Naive thymus-derived CD4-positive, alpha-beta T cell (primary cell): ENCODE results near the gene FADS6. TPM values are rescaled to one million over a fixed set of nuclear protein-coding genes. Genes with fewer than 3 reads are reported as not detected.

Experiments used
- ATAC-seq: fragments of 150-1000 bp; cut with Tn5 transposase; 2 replicates; pipeline ENCODE4 v1.10.0; 2021; ENCODE audit warnings: mild to moderate bottlenecking, moderate library complexity
- CTCF ChIA-PET: fragments of 350-600 bp; sonication (Branson Sonifier 250); formaldehyde crosslinking; loops from one replicate; lab custom pipeline; 2021; ENCODE audit warnings: antibody characterized with exemption; lab: Charles Lee
- POLR2A ChIA-PET: fragments of 350-600 bp; sonication (Branson Sonifier 250); formaldehyde crosslinking; loops from one replicate; lab custom pipeline; 2021; ENCODE audit warnings: antibody characterized with exemption, inconsistent platforms; lab: Charles Lee
- DNase-seq, 9 donors: peaks; one replicate each; pipeline versions ENCODE4 v3.0.0 to v3.0.0-alpha.2; 2020 to 2022; ENCODE audit warnings: mixed read lengths in 1 of 9
- H3K27ac ChIP-seq: one replicate; pipeline ENCODE4 v1.7.0; 2013; ENCODE audit warnings: mild to moderate bottlenecking, low read depth, low read length, moderate library complexity
- H3K27me3 ChIP-seq, 2 donors: one replicate each; pipeline ENCODE4 v1.7.0; 2013; ENCODE audit warnings: low read length in 2 of 2, mild to moderate bottlenecking in 2 of 2, moderate library complexity in 2 of 2; ENCODE audit not compliant: control insufficient read depth in 2 of 2, insufficient read depth in 2 of 2
- H3K36me3 ChIP-seq, 3 experiments: 1 replicate in 2 of 3; 2 replicates in 1 of 3; pipeline ENCODE4 v1.7.0; 2013; ENCODE audit warnings: low read length in 3 of 3, mild to moderate bottlenecking in 3 of 3, moderate library complexity in 1 of 3; ENCODE audit not compliant: insufficient read depth in 3 of 3, control insufficient read depth in 2 of 3
- H3K4me1 ChIP-seq, 2 donors: one replicate each; pipeline ENCODE4 v1.7.0; 2013; ENCODE audit warnings: low read length in 2 of 2, mild to moderate bottlenecking in 2 of 2, moderate library complexity in 1 of 2; ENCODE audit not compliant: control insufficient read depth in 2 of 2, insufficient read depth in 2 of 2
- H3K4me3 ChIP-seq: 2 replicates; pipeline ENCODE4 v1.7.0; 2013; ENCODE audit warnings: mild to moderate bottlenecking, low read length
- H3K9me3 ChIP-seq, 3 experiments: 1 replicate in 2 of 3; 2 replicates in 1 of 3; pipeline ENCODE4 v1.7.0; 2013; ENCODE audit warnings: low read length in 3 of 3; ENCODE audit not compliant: control insufficient read depth in 2 of 3
- H3K27ac Mint-ChIP-seq, 9 donors: one replicate each; pipeline ENCODE4 v1.8.0; 2020 to 2022; ENCODE audit warnings: mixed read lengths in 9 of 9, mild to moderate bottlenecking in 8 of 9, moderate library complexity in 5 of 9, inconsistent platforms in 2 of 9
- H3K27me3 Mint-ChIP-seq, 5 donors: one replicate each; pipeline ENCODE4 v1.8.0; 2021 to 2022; ENCODE audit warnings: mixed read lengths in 5 of 5, mild to moderate bottlenecking in 1 of 5
- H3K36me3 Mint-ChIP-seq, 5 donors: one replicate each; pipeline ENCODE4 v1.8.0; 2020 to 2022; ENCODE audit warnings: mixed read lengths in 5 of 5, mild to moderate bottlenecking in 3 of 5, inconsistent platforms in 1 of 5
- H3K4me1 Mint-ChIP-seq, 7 donors: one replicate each; pipeline ENCODE4 v1.8.0; 2020 to 2022; ENCODE audit warnings: mixed read lengths in 7 of 7, mild to moderate bottlenecking in 3 of 7, inconsistent platforms in 1 of 7
- H3K4me3 Mint-ChIP-seq, 10 donors: one replicate each; pipeline ENCODE4 v1.8.0; 2020 to 2022; ENCODE audit warnings: mild to moderate bottlenecking in 10 of 10, mixed read lengths in 10 of 10, moderate library complexity in 6 of 10, inconsistent platforms in 2 of 10
- H3K9me3 Mint-ChIP-seq, 11 donors: one replicate each; pipeline ENCODE4 v1.8.0; 2020 to 2022; ENCODE audit warnings: mixed read lengths in 11 of 11, mild to moderate bottlenecking in 4 of 11, inconsistent platforms in 1 of 11, moderate library complexity in 1 of 11
- intact Hi-C, 2 donors: fragments of 100-400 bp; cut with micrococcal nuclease; formaldehyde crosslinking; loops; one replicate each; pipeline ENCODE4 v1.15.1; 2023
- polyA plus RNA-seq, 2 donors: library from polyadenylated mRNA; unstranded; fragments of 300-500 nt; fragmentation: Illumina TruSeq; gene quantifications; one replicate each; pipeline ENCODE4 v1.2.3, GENCODE V29; 2021
- total RNA-seq, 6 experiments: library from RNA in 5 of 6; stranded (reverse) in 5 of 6; gene quantifications; 1 replicate in 5 of 6; 2 replicates in 1 of 6; pipeline ENCODE4 v1.2.3 and lab custom pipeline; 2021 to 2026

FADS6 gene
- total and polyA plus RNA-seq, 7 experiments from 2014 or later, result 0.14 TPM; not detected in 6

DNA sequence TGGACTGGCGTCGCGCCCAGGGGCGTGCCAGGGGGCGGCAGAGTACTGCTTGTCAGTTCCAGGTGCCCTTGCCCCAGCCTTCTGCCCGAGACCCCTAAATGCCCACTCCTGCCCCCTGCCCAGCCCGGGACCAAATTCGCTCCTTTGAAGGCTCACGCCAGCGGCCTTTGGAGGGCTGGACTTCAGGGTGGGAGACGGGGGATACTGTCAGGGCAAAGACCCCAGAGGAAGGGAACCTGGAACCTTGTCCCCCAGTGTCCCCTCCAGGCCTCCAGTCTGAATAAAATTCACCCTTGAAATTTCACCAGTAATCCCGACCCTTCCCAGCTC lies 43.0 kb upstream of the FADS6 start:
- peaks cover 49 to 71% (median 66%) of the 10 kb centered on the region in 5 donors for H3K27me3 Mint-ChIP-seq
- no peak overlapping the region for H3K27ac Mint-ChIP-seq
- peaks cover 0 to 3% (median 0%) of the 10 kb centered on the region in 11 donors for H3K9me3 Mint-ChIP-seq
- H3K9me3 ChIP-seq, result no peaks in the 10 kb centered on the region
- peaks cover 0 to 6% (median 0%) of the 10 kb centered on the region in 7 donors for H3K4me1 Mint-ChIP-seq
- H3K27me3 ChIP-seq, result peaks cover 0 to 15% of the 10 kb centered on the region in 2 donors
- ATAC-seq (no peak), DNase-seq (no peak)
- no peak overlapping the region for H3K4me3 ChIP-seq
- no peaks in the 10 kb centered on the region for H3K4me1 ChIP-seq
- no peak overlapping the region for H3K27ac ChIP-seq
- no peaks in the 10 kb centered on the region for H3K36me3 ChIP-seq
- intact Hi-C loops, result no loop called here
- POLR2A ChIA-PET, result no interaction called here
- no peak overlapping the region for H3K4me3 Mint-ChIP-seq
- peaks cover 0 to 3% (median 0%) of the 10 kb centered on the region in 5 donors for H3K36me3 Mint-ChIP-seq
- CTCF ChIA-PET, result no interaction called here

DNA sequence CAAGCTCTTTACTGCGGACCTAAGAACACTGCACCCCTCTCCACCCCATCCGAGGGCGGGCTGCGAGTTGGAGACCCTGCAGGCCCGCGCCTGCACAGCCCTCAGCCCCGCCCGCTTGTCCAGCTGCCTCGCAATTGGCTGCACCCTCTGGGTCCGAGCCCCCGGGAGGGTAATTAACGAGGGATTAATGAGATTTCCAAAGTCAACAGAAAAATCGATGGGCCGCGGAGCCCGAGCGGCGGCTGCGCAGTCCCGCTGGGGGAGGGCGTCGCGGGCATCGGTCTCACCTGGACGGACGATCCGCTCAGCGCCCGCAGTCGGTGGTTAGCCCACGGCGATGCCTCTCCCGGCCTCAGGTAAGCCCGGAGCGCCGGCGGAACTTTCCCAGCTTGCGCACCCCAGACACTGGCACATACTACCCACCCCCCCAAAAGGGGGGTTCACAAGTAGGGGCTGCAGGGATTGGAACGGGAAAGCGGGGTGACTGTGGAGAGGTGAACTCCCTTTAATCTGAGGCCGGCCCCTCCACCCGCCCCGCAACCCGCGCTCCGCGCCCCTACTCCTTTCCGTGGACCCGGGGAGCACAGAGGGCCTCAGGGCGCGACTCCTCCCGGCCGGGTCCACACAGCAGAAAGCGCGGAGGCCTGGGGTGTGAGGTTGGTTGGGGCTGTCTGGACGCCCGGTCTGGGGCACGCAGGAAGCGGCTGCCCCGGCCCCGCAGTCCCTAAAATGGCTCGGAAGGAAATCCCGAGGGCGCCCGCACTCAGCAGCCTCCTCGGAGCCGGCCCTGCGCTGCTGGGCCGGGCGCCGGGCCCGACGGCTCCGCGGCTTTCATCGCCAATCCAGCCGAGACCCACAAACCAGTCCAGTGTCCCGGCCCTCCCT lies 42.4 kb upstream of the FADS6 start, which contains the start of gene OTOP3:
Gene OTOP3, plus strand, starts transcription at position 314 of the 885 bp plus-strand sequence. Its CDS starts 24 bp downstream, at position 338.
- Mint-ChIP-seq H3K36me3 (peaks cover 0 to 4% (median 0%) of the 10 kb centered on the region in 5 donors), H3K9me3 (peaks cover 0 to 3% (median 0%) of the 10 kb centered on the region in 11 donors), H3K4me3 (peak within 1 kb of the TSS in 1 of 10 donors; percentile 12), H3K27me3 (peaks cover 55 to 77% (median 71%) of the 10 kb centered on the region in 5 donors), H3K4me1 (peaks cover 0 to 6% (median 0%) of the 10 kb centered on the region in 7 donors), H3K27ac (no peak within 1 kb of the TSS)
- no peaks in the 10 kb centered on the region for H3K9me3 ChIP-seq
- no peak for ATAC-seq
- CTCF ChIA-PET, result no interaction called here
- POLR2A ChIA-PET, result no interaction called here
- DNase-seq, result no peak
- H3K27ac ChIP-seq, result no peak within 1 kb of the TSS
- H3K4me1 ChIP-seq, result no peaks in the 10 kb centered on the region
- no peak within 1 kb of the TSS for H3K4me3 ChIP-seq
- H3K36me3 ChIP-seq, result no peaks in the 10 kb centered on the region
- intact Hi-C loops, result no loop called here
- peaks cover 0 to 15% of the 10 kb centered on the region in 2 donors for H3K27me3 ChIP-seq

DNA sequence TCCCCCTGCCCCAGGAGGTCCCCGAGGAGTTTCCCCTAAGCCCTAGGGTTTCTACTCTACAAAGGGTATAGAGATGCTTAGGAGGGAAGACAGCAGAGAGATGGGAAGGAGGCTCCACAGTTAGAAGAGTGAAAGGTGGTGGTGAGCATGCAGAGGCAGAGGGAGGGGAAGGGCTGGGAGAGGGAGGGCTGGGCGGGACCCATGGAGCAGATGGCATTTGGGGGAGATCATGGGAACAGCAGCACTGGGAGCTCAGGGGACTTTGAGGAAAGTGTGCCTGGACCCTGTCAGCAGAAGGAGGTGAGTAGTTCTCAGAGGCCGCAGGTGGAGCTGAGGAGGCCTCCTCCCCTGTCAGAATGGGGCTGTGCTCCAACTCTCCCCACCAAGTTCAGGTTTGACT lies 41.6 kb upstream of the FADS6 start:
- ATAC-seq (no peak), DNase-seq (no peak)
- H3K36me3 ChIP-seq, result no peaks in the 10 kb centered on the region
- H3K36me3 Mint-ChIP-seq, result peaks cover 0 to 7% (median 0%) of the 10 kb centered on the region in 5 donors
- H3K27me3 Mint-ChIP-seq, result peaks cover 62 to 84% (median 73%) of the 10 kb centered on the region in 5 donors
- intact Hi-C loops, result no loop called here
- ChIA-PET POLR2A (no interaction called here), CTCF (interaction anchor here (1.4 kb wide), 1 partner anchor 23 kb away, joined by 4 read pairs; no protein-coding TSS in a partner anchor)
- H3K4me1 Mint-ChIP-seq, result peaks cover 0 to 6% (median 0%) of the 10 kb centered on the region in 7 donors
- no peak overlapping the region for H3K27ac Mint-ChIP-seq
- no peaks in the 10 kb centered on the region for H3K9me3 ChIP-seq
- peaks cover 0 to 3% (median 0%) of the 10 kb centered on the region in 11 donors for H3K9me3 Mint-ChIP-seq
- H3K4me1 ChIP-seq, result no peaks in the 10 kb centered on the region
- no peak overlapping the region for H3K4me3 ChIP-seq
- H3K27ac ChIP-seq, result no peak overlapping the region
- H3K4me3 Mint-ChIP-seq, result peak overlapping the region in 1 of 10 donors; percentile 12
- H3K27me3 ChIP-seq, result peaks cover 0 to 15% of the 10 kb centered on the region in 2 donors

DNA sequence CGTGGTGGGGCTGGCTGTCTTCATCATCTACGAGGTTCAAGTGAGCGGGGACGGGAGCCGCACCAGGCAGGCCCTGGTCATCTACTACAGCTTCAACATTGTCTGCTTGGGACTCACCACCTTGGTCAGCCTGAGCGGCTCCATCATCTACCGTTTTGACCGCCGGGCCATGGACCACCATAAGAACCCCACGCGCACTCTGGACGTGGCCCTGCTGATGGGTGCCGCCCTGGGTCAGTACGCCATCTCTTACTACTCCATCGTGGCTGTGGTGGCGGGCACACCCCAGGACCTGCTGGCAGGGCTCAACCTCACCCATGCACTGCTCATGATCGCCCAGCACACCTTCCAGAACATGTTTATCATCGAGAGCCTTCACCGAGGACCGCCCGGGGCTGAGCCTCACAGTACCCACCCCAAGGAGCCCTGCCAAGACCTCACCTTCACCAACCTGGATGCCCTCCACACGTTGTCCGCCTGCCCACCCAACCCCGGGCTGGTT lies 37.2 kb upstream of the FADS6 start:
- Mint-ChIP-seq H3K36me3 (peaks cover 0 to 4% (median 0%) of the 10 kb centered on the region in 5 donors), H3K9me3 (peaks cover 0 to 2% (median 0%) of the 10 kb centered on the region in 11 donors), H3K4me1 (no peaks in the 10 kb centered on the region), H3K27me3 (peaks cover 64 to 86% (median 68%) of the 10 kb centered on the region in 5 donors), H3K4me3 (peak overlapping the region in 1 of 10 donors; percentile 63), H3K27ac (no peak overlapping the region)
- ChIA-PET CTCF (no interaction called here), POLR2A (no interaction called here)
- H3K27me3 ChIP-seq, result peaks cover 0 to under 1% of the 10 kb centered on the region in 2 donors
- no peaks in the 10 kb centered on the region for H3K4me1 ChIP-seq
- no peaks in the 10 kb centered on the region for H3K9me3 ChIP-seq
- H3K4me3 ChIP-seq, result no peak overlapping the region
- H3K36me3 ChIP-seq, result no peaks in the 10 kb centered on the region
- intact Hi-C loops, result no loop called here
- no peak overlapping the region for H3K27ac ChIP-seq
- ATAC-seq (no peak), DNase-seq (no peak)

DNA sequence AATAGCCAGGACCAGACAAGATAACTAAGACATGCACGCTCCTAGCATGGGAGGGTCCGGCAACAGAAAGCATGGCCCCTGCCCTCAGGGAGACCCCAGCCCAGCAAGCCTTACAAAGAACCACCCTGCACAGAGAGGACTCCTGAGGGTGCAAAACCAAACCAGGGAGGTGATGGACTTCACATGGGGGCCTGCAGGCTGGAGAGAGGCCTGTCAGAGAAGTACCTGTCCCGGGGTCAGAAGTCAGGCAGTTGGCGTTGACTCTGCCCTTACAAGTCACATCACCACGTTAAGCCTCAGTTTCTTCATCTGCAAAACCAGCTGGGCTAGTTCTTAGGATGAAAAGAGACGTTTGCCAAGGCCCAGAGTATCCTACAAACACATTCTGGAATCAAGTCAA lies 35.4 kb upstream of the FADS6 start:
- no peak for ATAC-seq
- H3K4me3 ChIP-seq, result no peak overlapping the region
- no peak for DNase-seq
- Mint-ChIP-seq H3K27ac (no peak overlapping the region), H3K9me3 (peaks cover 0 to 2% (median 0%) of the 10 kb centered on the region in 11 donors), H3K4me3 (no peak overlapping the region), H3K4me1 (peaks cover 0 to 11% (median 6%) of the 10 kb centered on the region in 7 donors), H3K36me3 (peaks cover 0 to 4% (median 0%) of the 10 kb centered on the region in 5 donors), H3K27me3 (peaks cover 63 to 86% (median 72%) of the 10 kb centered on the region in 5 donors)
- CTCF ChIA-PET, result interaction anchor here (0.7 kb wide), 1 partner anchor 17 kb away, joined by 3 read pairs; no protein-coding TSS in a partner anchor
- no peaks in the 10 kb centered on the region for H3K36me3 ChIP-seq
- POLR2A ChIA-PET, result interaction anchor here (0.7 kb wide), 1 partner anchor 23 kb away, joined by 3 read pairs; no protein-coding TSS in a partner anchor
- peaks cover 0 to 5% of the 10 kb centered on the region in 2 donors for H3K27me3 ChIP-seq
- intact Hi-C loops, result no loop called here
- peaks cover 3 to 8% of the 10 kb centered on the region in 2 donors for H3K4me1 ChIP-seq
- H3K9me3 ChIP-seq, result no peaks in the 10 kb centered on the region
- H3K27ac ChIP-seq, result no peak overlapping the region

DNA sequence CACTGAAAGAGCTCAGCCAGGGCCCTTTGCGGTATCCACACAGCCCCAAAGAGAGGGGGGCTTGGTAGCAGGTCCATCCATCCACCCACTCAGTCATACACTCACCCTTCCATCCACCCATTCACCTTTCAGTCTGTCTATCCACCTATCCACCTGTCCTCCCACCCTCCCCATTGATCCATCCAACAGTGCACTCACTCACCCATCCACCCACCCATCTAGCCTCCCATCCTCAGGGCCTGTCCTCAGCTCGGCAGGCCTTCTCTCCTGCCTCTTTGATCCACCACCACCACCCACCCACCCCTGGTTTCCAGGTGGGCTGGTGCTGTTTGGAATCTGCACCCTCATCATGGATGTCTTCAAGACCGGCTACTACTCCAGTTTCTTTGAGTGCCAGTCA lies 31.8 kb upstream of the FADS6 start:
- no peak for ATAC-seq
- ChIA-PET POLR2A (no interaction called here), CTCF (interaction anchor here (0.5 to 2.5 kb wide), 2 partner anchors 36 to 349 kb away, joined by 3 to 8 read pairs; no protein-coding TSS in a partner anchor)
- intact Hi-C loops, result no loop called here
- H3K36me3 Mint-ChIP-seq, result peaks cover 0 to 3% (median 0%) of the 10 kb centered on the region in 5 donors
- no peak overlapping the region for H3K27ac Mint-ChIP-seq
- H3K36me3 ChIP-seq, result no peaks in the 10 kb centered on the region
- DNase-seq, result no peak
- no peak overlapping the region for H3K4me3 ChIP-seq
- H3K27ac ChIP-seq, result no peak overlapping the region
- peak overlapping the region in 4 of 10 donors; percentile 29 to 76 (median 36) for H3K4me3 Mint-ChIP-seq
- peaks cover 0 to 2% (median 0%) of the 10 kb centered on the region in 11 donors for H3K9me3 Mint-ChIP-seq
- H3K27me3 ChIP-seq, result peaks cover 0 to 11% of the 10 kb centered on the region in 2 donors
- H3K27me3 Mint-ChIP-seq, result peaks cover 40 to 77% (median 47%) of the 10 kb centered on the region in 5 donors
- H3K4me1 ChIP-seq, result peaks cover 3 to 12% of the 10 kb centered on the region in 2 donors
- no peaks in the 10 kb centered on the region for H3K9me3 ChIP-seq
- H3K4me1 Mint-ChIP-seq, result peaks cover 2 to 21% (median 6%) of the 10 kb centered on the region in 7 donors
